ENCODE measurements around the gene HBD.

Gene HBD
- 0 to 0.19 (median 0) reads per million in 3 donors for total RNA-seq

DNA sequence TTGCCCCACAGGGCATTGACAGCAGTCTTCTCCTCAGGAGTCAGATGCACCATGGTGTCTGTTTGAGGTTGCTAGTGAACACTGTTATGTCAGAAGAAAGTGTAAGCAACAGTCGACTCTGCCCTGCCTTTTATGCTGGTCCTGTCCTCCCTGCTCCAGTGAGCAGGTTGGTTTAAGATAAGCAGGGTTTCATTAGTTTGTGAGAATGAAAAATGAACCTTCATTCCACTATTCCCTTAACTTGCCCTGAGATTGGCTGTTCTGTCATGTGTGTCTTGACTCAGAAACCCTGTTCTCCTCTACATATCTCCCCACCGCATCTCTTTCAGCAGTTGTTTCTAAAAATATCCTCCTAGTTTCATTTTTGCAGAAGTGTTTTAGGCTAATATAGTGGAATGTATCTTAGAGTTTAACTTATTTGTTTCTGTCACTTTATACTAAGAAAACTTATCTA is at the start of gene HBD:
Gene HBD, minus strand, starts transcription at position 103 of the 454 bp plus-strand sequence. Its CDS starts 50 bp downstream, at position 53.
- Histone ChIP-seq H3K4me1 (ENCODE audit: control insufficient read depth, insufficient read depth, low read length, poor library complexity, severe bottlenecking) (no peaks in the 10 kb centered on the region), H3K27me3 (replicated peaks; ENCODE audit: control insufficient read depth, insufficient read depth, low read length, poor library complexity, severe bottlenecking) (no peaks in the 10 kb centered on the region), H3K4me3 (ENCODE audit: insufficient read depth, low read depth, low read length, poor library complexity, severe bottlenecking) (no peak within 1 kb of the TSS), H3K36me3 (ENCODE audit: control insufficient read depth, insufficient read depth, low read length) (no peaks in the 10 kb centered on the region), H3K9me3 (ENCODE audit: control insufficient read depth, low read length) (no peaks in the 10 kb centered on the region), H3K27ac (ENCODE audit: insufficient read depth, low read length, poor library complexity, severe bottlenecking) (no peak within 1 kb of the TSS)
- DNase-seq, result no peak

DNA sequence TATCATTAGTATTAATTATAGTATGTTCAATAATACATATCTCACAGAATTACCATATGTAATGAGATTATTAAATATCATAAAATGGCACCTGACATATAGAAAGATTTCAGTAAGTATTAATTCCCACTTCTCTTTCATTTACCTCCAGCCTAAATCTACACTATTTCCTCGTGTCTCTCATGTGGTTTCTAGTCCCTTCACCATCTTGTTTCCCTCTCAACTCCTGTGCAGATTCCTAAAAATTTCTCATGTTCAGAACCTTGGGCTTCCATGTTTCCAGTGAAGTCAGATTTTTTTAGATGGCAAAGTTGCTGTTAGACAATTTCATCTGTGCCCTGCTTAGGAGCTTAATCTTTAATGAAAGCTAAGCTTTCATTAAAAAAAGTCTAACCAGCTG is 49.6 kb upstream of the HBD start:
- Histone ChIP-seq H3K27ac (ENCODE audit: insufficient read depth, low read length, poor library complexity, severe bottlenecking) (no peak overlapping the region), H3K27me3 (replicated peaks; ENCODE audit: control insufficient read depth, insufficient read depth, low read length, poor library complexity, severe bottlenecking) (no peaks in the 10 kb centered on the region), H3K9me3 (ENCODE audit: control insufficient read depth, low read length) (no peaks in the 10 kb centered on the region), H3K36me3 (ENCODE audit: control insufficient read depth, insufficient read depth, low read length) (no peaks in the 10 kb centered on the region), H3K4me3 (ENCODE audit: insufficient read depth, low read depth, low read length, poor library complexity, severe bottlenecking) (no peak overlapping the region), H3K4me1 (ENCODE audit: control insufficient read depth, insufficient read depth, low read length, poor library complexity, severe bottlenecking) (no peaks in the 10 kb centered on the region)
- DNase-seq, result no peak

DNA sequence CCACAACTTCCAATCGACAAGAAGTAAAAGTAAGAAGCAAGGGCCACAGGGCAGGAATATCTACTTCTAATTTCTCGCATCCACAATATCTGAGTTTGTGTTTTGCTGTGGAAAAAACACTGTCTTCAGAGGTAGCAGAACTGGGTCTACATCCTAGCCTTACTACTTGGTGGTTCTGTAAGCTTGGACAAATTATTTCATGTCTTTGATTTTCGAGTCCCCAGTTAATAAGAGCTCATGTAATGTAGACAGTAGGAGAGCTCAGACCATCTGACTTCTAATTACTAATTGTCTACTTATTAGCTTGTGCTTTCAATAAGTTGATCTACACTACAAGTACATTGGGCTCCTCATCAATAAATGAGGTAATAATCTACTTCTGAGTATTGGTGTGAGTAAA is 48.8 kb upstream of the HBD start:
- Histone ChIP-seq H3K9me3 (ENCODE audit: control insufficient read depth, low read length) (no peaks in the 10 kb centered on the region), H3K27ac (ENCODE audit: insufficient read depth, low read length, poor library complexity, severe bottlenecking) (no peak overlapping the region), H3K4me1 (ENCODE audit: control insufficient read depth, insufficient read depth, low read length, poor library complexity, severe bottlenecking) (no peaks in the 10 kb centered on the region), H3K4me3 (ENCODE audit: insufficient read depth, low read depth, low read length, poor library complexity, severe bottlenecking) (no peak overlapping the region), H3K27me3 (replicated peaks; ENCODE audit: control insufficient read depth, insufficient read depth, low read length, poor library complexity, severe bottlenecking) (no peaks in the 10 kb centered on the region), H3K36me3 (ENCODE audit: control insufficient read depth, insufficient read depth, low read length) (no peaks in the 10 kb centered on the region)
- DNase-seq, result no peak

DNA sequence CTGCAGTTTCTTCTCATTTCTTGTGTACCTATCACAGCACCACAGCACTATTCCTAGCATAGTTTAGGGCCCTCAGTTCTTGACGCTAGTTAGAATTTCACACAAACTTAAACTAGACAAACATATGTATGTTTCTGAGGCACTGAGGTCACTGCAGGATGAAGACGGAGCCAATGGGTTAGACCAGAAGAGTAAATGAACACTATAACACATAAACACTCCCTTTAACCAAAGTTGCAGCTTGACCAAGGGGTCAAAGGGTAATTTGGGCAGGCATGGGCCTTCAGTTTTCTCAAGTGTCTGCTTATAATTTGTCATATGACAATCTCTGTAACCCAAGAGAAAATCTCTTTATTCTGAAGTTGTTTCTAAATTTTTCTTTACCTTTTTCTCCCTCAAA is 48.3 kb upstream of the HBD start:
- no peaks in the 10 kb centered on the region for H3K9me3 ChIP-seq (ENCODE audit: control insufficient read depth, low read length)
- H3K27ac ChIP-seq (ENCODE audit: insufficient read depth, low read length, poor library complexity, severe bottlenecking), result no peak overlapping the region
- H3K27me3 ChIP-seq (replicated peaks; ENCODE audit: control insufficient read depth, insufficient read depth, low read length, poor library complexity, severe bottlenecking), result no peaks in the 10 kb centered on the region
- H3K36me3 ChIP-seq (ENCODE audit: control insufficient read depth, insufficient read depth, low read length), result no peaks in the 10 kb centered on the region
- no peaks in the 10 kb centered on the region for H3K4me1 ChIP-seq (ENCODE audit: control insufficient read depth, insufficient read depth, low read length, poor library complexity, severe bottlenecking)
- no peak overlapping the region for H3K4me3 ChIP-seq (ENCODE audit: insufficient read depth, low read depth, low read length, poor library complexity, severe bottlenecking)
- DNase-seq, result no peak

DNA sequence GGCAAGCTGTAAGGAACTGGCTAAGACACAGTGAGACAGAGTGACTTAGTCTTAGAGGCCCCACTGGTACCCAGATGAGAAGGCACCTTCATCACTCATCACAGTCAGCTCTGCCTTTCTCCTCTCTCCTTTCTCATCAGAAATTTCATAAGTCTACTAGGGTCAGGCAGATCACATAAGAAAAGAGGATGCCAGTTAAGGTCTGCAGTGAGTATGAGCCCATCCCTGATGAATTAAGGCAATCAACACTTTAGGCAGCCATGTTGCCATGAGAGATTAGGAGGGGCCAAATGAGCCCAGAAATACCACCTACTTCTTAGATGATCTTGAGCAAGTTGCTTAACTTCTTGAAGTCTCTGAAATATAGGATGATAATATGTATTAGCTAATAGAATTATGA is 47.3 kb upstream of the HBD start:
- Histone ChIP-seq H3K27ac (ENCODE audit: insufficient read depth, low read length, poor library complexity, severe bottlenecking) (no peak overlapping the region), H3K36me3 (ENCODE audit: control insufficient read depth, insufficient read depth, low read length) (no peaks in the 10 kb centered on the region), H3K9me3 (ENCODE audit: control insufficient read depth, low read length) (no peaks in the 10 kb centered on the region)

DNA sequence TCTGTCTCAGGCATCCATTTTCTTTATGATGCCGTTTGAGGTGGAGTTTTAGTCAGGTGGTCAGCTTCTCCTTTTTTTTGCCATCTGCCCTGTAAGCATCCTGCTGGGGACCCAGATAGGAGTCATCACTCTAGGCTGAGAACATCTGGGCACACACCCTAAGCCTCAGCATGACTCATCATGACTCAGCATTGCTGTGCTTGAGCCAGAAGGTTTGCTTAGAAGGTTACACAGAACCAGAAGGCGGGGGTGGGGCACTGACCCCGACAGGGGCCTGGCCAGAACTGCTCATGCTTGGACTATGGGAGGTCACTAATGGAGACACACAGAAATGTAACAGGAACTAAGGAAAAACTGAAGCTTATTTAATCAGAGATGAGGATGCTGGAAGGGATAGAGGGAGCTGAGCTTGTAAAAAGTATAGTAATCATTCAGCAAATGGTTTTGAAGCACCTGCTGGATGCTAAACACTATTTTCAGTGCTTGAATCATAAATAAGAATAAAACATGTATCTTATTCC is 46.4 kb upstream of the HBD start:
- H3K36me3 ChIP-seq (ENCODE audit: control insufficient read depth, insufficient read depth, low read length), result no peaks in the 10 kb centered on the region
- no peak for DNase-seq
- no peaks in the 10 kb centered on the region for H3K27me3 ChIP-seq (replicated peaks; ENCODE audit: control insufficient read depth, insufficient read depth, low read length, poor library complexity, severe bottlenecking)
- H3K4me1 ChIP-seq (ENCODE audit: control insufficient read depth, insufficient read depth, low read length, poor library complexity, severe bottlenecking), result no peaks in the 10 kb centered on the region
- no peak overlapping the region for H3K4me3 ChIP-seq (ENCODE audit: insufficient read depth, low read depth, low read length, poor library complexity, severe bottlenecking)
- no peaks in the 10 kb centered on the region for H3K9me3 ChIP-seq (ENCODE audit: control insufficient read depth, low read length)
- H3K27ac ChIP-seq (ENCODE audit: insufficient read depth, low read length, poor library complexity, severe bottlenecking), result no peak overlapping the region

More for the DNA sequence above, 47.3 kb upstream of the HBD start:
- H3K4me3 ChIP-seq (ENCODE audit: insufficient read depth, low read depth, low read length, poor library complexity, severe bottlenecking), result no peak overlapping the region
- H3K4me1 ChIP-seq (ENCODE audit: control insufficient read depth, insufficient read depth, low read length, poor library complexity, severe bottlenecking), result no peaks in the 10 kb centered on the region
- no peak for DNase-seq
- no peaks in the 10 kb centered on the region for H3K27me3 ChIP-seq (replicated peaks; ENCODE audit: control insufficient read depth, insufficient read depth, low read length, poor library complexity, severe bottlenecking)

DNA sequence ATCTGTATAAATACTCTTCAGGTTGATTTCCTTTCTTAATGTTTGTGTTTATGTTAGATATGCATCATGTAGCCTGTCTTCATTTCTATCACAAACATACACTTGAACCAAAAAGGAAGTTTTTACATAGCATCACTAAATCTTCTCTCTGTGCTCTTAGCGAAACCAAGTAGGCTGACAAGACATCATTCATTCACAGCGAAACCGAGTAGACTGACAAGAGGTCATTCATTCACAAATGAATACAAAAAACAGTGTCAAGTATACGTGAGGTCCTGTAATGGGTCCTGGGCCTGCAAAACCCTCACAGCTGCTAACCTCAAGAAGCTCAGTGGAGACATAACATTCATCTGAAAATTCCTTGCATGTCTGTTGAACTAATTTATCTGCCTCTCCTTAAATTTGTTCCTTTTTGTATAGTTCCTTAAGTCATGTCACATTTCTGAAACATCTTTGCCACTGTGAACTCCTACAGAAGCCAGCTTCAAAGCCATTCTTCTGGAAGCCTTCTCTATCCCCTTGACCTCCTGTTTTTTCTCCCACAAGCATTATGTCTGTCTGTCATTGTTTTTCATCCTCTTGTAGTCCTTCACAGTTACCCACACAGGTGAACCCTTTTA is 45.3 kb upstream of the HBD start:
- no peak overlapping the region for H3K27ac ChIP-seq (ENCODE audit: insufficient read depth, low read length, poor library complexity, severe bottlenecking)

DNA sequence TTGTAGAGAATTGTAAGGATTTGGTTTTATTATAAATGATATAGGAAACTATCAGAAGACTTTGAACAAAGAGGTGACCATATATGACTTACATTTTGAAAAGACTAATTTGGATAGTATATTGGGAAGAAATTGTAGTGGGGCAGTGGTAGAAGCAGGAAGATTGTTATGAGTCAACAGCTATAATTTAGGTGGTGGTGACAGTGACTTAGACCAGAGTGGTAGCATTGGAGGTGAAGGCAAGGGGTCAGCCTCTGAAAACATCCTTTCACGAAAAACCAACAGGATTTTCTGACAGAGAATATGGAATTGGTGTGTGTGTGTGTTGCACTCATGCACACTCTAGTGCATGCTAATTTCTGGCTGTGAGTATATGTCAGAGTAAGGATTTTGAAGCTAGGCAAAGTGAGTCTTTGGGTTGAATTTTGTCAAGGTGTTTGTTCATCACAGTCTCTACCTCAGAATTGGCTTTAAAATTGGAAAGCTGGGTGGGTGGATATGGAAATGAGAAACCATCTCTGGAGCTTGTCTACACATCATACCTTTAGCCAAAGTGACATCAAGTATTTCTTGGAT is 43.6 kb upstream of the HBD start:
- DNase-seq, result no peak
- H3K27me3 ChIP-seq (replicated peaks; ENCODE audit: control insufficient read depth, insufficient read depth, low read length, poor library complexity, severe bottlenecking), result no peaks in the 10 kb centered on the region
- H3K4me1 ChIP-seq (ENCODE audit: control insufficient read depth, insufficient read depth, low read length, poor library complexity, severe bottlenecking), result no peaks in the 10 kb centered on the region
- H3K27ac ChIP-seq (ENCODE audit: insufficient read depth, low read length, poor library complexity, severe bottlenecking), result no peak overlapping the region
- H3K36me3 ChIP-seq (ENCODE audit: control insufficient read depth, insufficient read depth, low read length), result no peaks in the 10 kb centered on the region
- no peak overlapping the region for H3K4me3 ChIP-seq (ENCODE audit: insufficient read depth, low read depth, low read length, poor library complexity, severe bottlenecking)
- H3K9me3 ChIP-seq (ENCODE audit: control insufficient read depth, low read length), result no peaks in the 10 kb centered on the region

More for the DNA sequence above, 45.3 kb upstream of the HBD start:
- no peaks in the 10 kb centered on the region for H3K27me3 ChIP-seq (replicated peaks; ENCODE audit: control insufficient read depth, insufficient read depth, low read length, poor library complexity, severe bottlenecking)
- no peak overlapping the region for H3K4me3 ChIP-seq (ENCODE audit: insufficient read depth, low read depth, low read length, poor library complexity, severe bottlenecking)
- no peaks in the 10 kb centered on the region for H3K9me3 ChIP-seq (ENCODE audit: control insufficient read depth, low read length)
- no peaks in the 10 kb centered on the region for H3K4me1 ChIP-seq (ENCODE audit: control insufficient read depth, insufficient read depth, low read length, poor library complexity, severe bottlenecking)
- no peak for DNase-seq
- H3K36me3 ChIP-seq (ENCODE audit: control insufficient read depth, insufficient read depth, low read length), result no peaks in the 10 kb centered on the region

DNA sequence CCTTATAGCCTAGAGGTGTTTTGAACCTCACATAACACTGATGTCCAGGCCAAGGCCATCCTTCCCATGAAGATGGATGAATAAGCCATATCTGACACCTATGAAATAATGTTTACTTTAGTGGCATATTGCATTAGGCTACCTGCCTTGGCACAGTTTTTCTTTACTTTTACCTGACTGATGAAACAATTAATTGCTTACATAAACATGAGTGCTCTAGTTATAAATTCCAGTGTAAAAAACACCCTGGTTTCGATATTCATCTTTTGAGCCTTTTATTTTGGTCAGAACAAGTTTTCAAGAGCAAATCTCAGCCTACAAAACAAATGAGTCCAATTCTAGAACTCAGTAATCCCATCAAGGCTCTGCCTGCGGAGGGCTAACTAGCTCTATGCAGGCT is 42.4 kb upstream of the HBD start:
- no peaks in the 10 kb centered on the region for H3K9me3 ChIP-seq (ENCODE audit: control insufficient read depth, low read length)
- H3K4me1 ChIP-seq (ENCODE audit: control insufficient read depth, insufficient read depth, low read length, poor library complexity, severe bottlenecking), result no peaks in the 10 kb centered on the region
- no peak overlapping the region for H3K4me3 ChIP-seq (ENCODE audit: insufficient read depth, low read depth, low read length, poor library complexity, severe bottlenecking)
- no peaks in the 10 kb centered on the region for H3K36me3 ChIP-seq (ENCODE audit: control insufficient read depth, insufficient read depth, low read length)
- no peak overlapping the region for H3K27ac ChIP-seq (ENCODE audit: insufficient read depth, low read length, poor library complexity, severe bottlenecking)
- no peaks in the 10 kb centered on the region for H3K27me3 ChIP-seq (replicated peaks; ENCODE audit: control insufficient read depth, insufficient read depth, low read length, poor library complexity, severe bottlenecking)
- DNase-seq, result no peak

DNA sequence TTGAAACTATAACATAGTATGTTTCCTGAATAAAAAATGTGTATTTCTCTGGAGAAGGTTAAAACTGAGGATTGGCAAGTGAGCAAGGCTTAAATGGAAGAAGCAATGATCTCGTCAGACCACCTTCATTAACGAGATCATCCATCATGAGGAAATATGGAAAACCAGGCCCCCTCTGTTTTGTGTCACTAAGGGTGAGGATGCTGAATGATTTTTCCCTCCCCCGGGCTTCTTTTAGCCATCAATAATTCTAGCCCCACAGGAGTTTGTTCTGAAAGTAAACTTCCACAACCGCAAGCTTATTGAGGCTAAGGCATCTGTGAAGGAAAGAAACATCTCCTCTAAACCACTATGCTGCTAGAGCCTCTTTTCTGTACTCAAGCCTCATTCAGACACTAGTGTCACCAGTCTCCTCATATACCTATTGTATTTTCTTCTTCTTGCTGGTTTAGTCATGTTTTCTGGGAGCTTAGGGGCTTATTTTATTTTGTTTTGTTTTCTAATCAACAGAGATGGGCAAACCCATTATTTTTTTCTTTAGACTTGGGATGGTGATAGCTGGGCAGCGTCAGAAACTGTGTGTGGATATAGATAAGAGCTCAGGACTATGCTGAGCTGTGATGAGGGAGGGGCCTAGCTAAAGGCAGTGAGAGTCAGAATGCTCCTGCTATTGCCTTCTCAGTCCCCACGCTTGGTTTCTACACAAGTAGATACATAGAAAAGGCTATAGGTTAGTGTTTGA is 41.3 kb upstream of the HBD start:
- H3K27ac ChIP-seq (ENCODE audit: insufficient read depth, low read length, poor library complexity, severe bottlenecking), result no peak overlapping the region
- DNase-seq, result no peak
- no peaks in the 10 kb centered on the region for H3K9me3 ChIP-seq (ENCODE audit: control insufficient read depth, low read length)
- no peak overlapping the region for H3K4me3 ChIP-seq (ENCODE audit: insufficient read depth, low read depth, low read length, poor library complexity, severe bottlenecking)
- H3K36me3 ChIP-seq (ENCODE audit: control insufficient read depth, insufficient read depth, low read length), result no peaks in the 10 kb centered on the region
- no peaks in the 10 kb centered on the region for H3K4me1 ChIP-seq (ENCODE audit: control insufficient read depth, insufficient read depth, low read length, poor library complexity, severe bottlenecking)
- no peaks in the 10 kb centered on the region for H3K27me3 ChIP-seq (replicated peaks; ENCODE audit: control insufficient read depth, insufficient read depth, low read length, poor library complexity, severe bottlenecking)
